Heart left ventricle (tissue), 16 donors: ENCODE results near the gene STK40. TPM values are rescaled to one million over a fixed set of nuclear protein-coding genes. Genes with fewer than 3 reads are reported as not detected.

Source experiments
- ATAC-seq, 4 donors: fragments of 200-7000 bp; cut with Tn5 transposase; one replicate each; pipeline ENCODE4 v1.9.1; 2020 to 2022; ENCODE audit warnings: moderate library complexity in 4 of 4, mild to moderate bottlenecking in 3 of 4, moderate number of reproducible peaks in 1 of 4
- DNase-seq, 5 donors: peaks; one replicate each; pipeline ENCODE4 v3.0.0-alpha.2; 2020
- H3K27ac ChIP-seq, 12 donors: fragments of 200-600 bp; sonication (generic) in 4 of 12; one replicate each; pipeline versions ENCODE4 v1.5.0 to v1.8.0; 2016 to 2022; ENCODE audit warnings: mild to moderate bottlenecking in 2 of 12
- H3K27me3 ChIP-seq, 9 donors: fragments of 200-600 bp; sonication (generic) in 2 of 9; one replicate each; pipeline versions ENCODE4 v1.5.1 to v1.8.0; 2016 to 2022; ENCODE audit warnings: mild to moderate bottlenecking in 3 of 9
- H3K36me3 ChIP-seq, 9 donors: fragments of 200-600 bp; sonication (generic) in 2 of 9; one replicate each; pipeline versions ENCODE4 v1.5.0 to v1.8.0; 2018 to 2022; ENCODE audit warnings: mild to moderate bottlenecking in 2 of 9
- H3K4me1 ChIP-seq, 12 donors: fragments of 200-600 bp; sonication (generic) in 4 of 12; one replicate each; pipeline versions ENCODE4 v1.5.0 to v1.8.0; 2016 to 2022; ENCODE audit warnings: mild to moderate bottlenecking in 3 of 12
- H3K4me3 ChIP-seq, 12 donors: fragments of 200-600 bp; sonication (generic) in 4 of 12; one replicate each; pipeline versions ENCODE4 v1.5.0 to v1.8.0; 2017 to 2022; ENCODE audit warnings: mild to moderate bottlenecking in 9 of 12, moderate library complexity in 4 of 12
- H3K9me3 ChIP-seq, 12 donors: fragments of 200-600 bp; sonication (generic) in 4 of 12; one replicate each; pipeline versions ENCODE4 v1.5.0 to v1.8.0; 2016 to 2022; ENCODE audit warnings: mild to moderate bottlenecking in 1 of 12
- POLR2A ChIP-seq, 2 donors: fragments of 450-650 bp; IDR thresholded peaks; one replicate each; pipeline ENCODE4 v1.6.1; 2017; ENCODE audit warnings: antibody characterized with exemption in 2 of 2, mild to moderate bottlenecking in 2 of 2, moderate library complexity in 2 of 2
- WGBS, 4 donors: extraction: QIAGEN DNeasy Blood & Tissue Kit in 2 of 4; methylation state at CpG; one replicate each; pipeline versions ENCODE4 v1.1.5 to v1.1.7; 2013 to 2018; 5-methylcytosine and 5-hydroxymethylcytosine counted together
- intact Hi-C, 10 donors: fragments of 100-400 bp; cut with DNase I; formaldehyde crosslinking; loops; one replicate each; pipeline versions ENCODE4 v1.11.1 to v1.14.2; 2022
- polyA plus RNA-seq, 2 donors: library from polyadenylated mRNA; stranded (reverse); fragments of 200-250 nt; gene quantifications; one replicate each; pipeline ENCODE4 v1.2.3, GENCODE V29; 2013
- total RNA-seq, 9 donors: library from RNA; depleted of rRNA in 2 of 9; stranded (reverse); fragments of >200 nt in 2 of 9; fragmentation: NEBNext Ultra II Directional in 3 of 9; extraction: Animal tissue kit (Norgen Biotek cat#: 25700) in 3 of 9; gene quantifications; one replicate each; pipeline versions ENCODE4 v1.1.0 to v1.2.4, GENCODE V29; 2016 to 2023
- TF ChIP-seq, protein P1 (sequence below), 12 donors: fragments of 200-600 bp; sonication (generic) in 4 of 12; IDR thresholded peaks; one replicate each; pipeline versions ENCODE4 v1.5.0 to v1.8.0; 2018 to 2022; ENCODE audit warnings: antibody characterized with exemption in 12 of 12, mild to moderate bottlenecking in 5 of 12
- donor health status: ischemic (EF 13 %, LVEDD 7.1; RV severe dilation, severe dysfunction).
- donor health status: healthy with polysubstance abuse.
- donor health status: DM: no; HTN: yes; CAD: no.
- donor health status: DM: no; HTN: no; CAD: no.
- donor health status: ischemic (EF 25% LVEDD 6.9; RV normal size, moderate dysfunction).
- donor health status: ischemic (EF 25% LVEDD 5.7; RV mildly dilated, moderate dysfunction).
- donor health status: healthy.
- donor health status: DM: yes; HTN: yes; CAD: no.
- donor health status: ischemic (EF 35%, LVEDD 5.7; RV mildly dilated, moderate dysfunction).
- donor health status: nonischemic (EF 11% LVEDD 7.7; RV severe dilation, severe dysfunction).
- donor health status: DM: yes; HTN: yes; CAD: no.
- donor health status: PGD.
- donor health status: ischemic (EF 29% LVEDD 5.4; RV normal size, mild dysfunction).
- donor health status: nonischemic (EF 23%, LVEDD 6.1; RV moderate dilation, normal function).

STK40 gene
- total and polyA plus RNA-seq, 11 donors, result 27.9 to 114 (median 59.4) TPM

DNA sequence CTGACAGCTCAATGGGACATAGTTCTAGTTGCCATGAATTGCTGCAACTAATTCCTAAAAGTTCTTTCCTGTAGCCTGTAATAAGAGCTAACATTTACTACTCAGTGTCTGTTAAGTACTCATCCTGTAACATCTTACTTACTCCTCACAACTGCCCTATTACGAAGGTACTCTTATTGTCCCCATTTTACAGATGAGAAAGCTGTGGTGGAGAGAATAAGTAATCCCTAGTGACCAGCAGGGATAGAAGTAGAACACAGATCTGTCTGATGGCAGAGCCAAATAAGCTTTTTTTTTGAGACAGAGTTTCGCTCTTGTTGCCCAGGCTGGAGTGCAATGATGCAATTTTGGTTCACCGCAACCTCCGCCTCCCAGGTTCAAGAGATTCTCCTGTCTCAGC is 3.1 kb downstream of the STK40 start:
- intact Hi-C loops, result loop anchor here in 1 of 10 donors (10.0 kb wide), 1 partner anchor 158 kb away; the partner anchor contains the start of gene THRAP3
- Histone ChIP-seq H3K27ac (peak overlapping the region in 5 of 12 donors; percentile 20 to 52 (median 27)), H3K36me3 (peaks cover 0 to 7% (median 0%) of the 10 kb centered on the region in 9 donors), H3K9me3 (no peaks in the 10 kb centered on the region), H3K4me3 (no peak overlapping the region), H3K4me1 (peaks cover 15 to 85% (median 67%) of the 10 kb centered on the region in 12 donors), H3K27me3 (no peaks in the 10 kb centered on the region)
- ATAC-seq (no peak), DNase-seq (no peak)
- WGBS, 4 donors, result 95 to 98% (median 97%) methylated on average over 4 of the region's 4 CpGs
- TF ChIP-seq POLR2A (IDR thresholded peaks at IDR 0.05), result no peak
- TF ChIP-seq, protein P1, sequence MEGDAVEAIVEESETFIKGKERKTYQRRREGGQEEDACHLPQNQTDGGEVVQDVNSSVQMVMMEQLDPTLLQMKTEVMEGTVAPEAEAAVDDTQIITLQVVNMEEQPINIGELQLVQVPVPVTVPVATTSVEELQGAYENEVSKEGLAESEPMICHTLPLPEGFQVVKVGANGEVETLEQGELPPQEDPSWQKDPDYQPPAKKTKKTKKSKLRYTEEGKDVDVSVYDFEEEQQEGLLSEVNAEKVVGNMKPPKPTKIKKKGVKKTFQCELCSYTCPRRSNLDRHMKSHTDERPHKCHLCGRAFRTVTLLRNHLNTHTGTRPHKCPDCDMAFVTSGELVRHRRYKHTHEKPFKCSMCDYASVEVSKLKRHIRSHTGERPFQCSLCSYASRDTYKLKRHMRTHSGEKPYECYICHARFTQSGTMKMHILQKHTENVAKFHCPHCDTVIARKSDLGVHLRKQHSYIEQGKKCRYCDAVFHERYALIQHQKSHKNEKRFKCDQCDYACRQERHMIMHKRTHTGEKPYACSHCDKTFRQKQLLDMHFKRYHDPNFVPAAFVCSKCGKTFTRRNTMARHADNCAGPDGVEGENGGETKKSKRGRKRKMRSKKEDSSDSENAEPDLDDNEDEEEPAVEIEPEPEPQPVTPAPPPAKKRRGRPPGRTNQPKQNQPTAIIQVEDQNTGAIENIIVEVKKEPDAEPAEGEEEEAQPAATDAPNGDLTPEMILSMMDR (IDR thresholded peaks at IDR 0.05), result no peak

DNA sequence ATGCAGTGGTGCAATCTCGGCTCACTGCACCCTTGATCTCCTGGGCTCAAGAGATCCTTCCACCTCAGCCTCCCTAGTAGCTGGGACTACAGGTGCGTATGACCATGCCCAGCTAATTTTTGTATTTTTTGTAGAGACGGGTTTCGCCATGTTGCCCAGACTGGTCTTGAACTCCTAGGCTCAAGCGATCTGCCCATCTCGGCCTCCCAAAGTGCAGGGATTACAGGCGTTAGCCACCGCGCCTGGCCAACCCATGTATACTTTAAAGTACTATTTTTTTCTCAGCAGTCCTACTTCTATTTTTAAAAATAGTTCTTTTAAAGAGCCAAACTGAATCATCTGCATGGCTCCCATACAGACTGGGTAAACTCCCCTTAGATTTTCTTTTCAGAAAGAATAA is 3.5 kb downstream of the STK40 start:
- H3K9me3 ChIP-seq, result no peaks in the 10 kb centered on the region
- intact Hi-C loops, result loop anchor here in 1 of 10 donors (10.0 kb wide), 1 partner anchor 157 kb away; the partner anchor contains the start of gene THRAP3
- peak overlapping the region in 2 of 12 donors; percentile 5 to 20 for H3K27ac ChIP-seq
- ATAC-seq, result no peak
- no peaks in the 10 kb centered on the region for H3K27me3 ChIP-seq
- no peak overlapping the region for H3K4me3 ChIP-seq
- H3K36me3 ChIP-seq, result peaks cover 0 to 8% (median 0%) of the 10 kb centered on the region in 9 donors
- H3K4me1 ChIP-seq, result peaks cover 15 to 84% (median 66%) of the 10 kb centered on the region in 12 donors
- TF ChIP-seq, protein P1 (IDR thresholded peaks at IDR 0.05), result no peak
- no peak for TF ChIP-seq POLR2A (IDR thresholded peaks at IDR 0.05)
- DNase-seq, result peak in 1 of 5 donors; percentile 3
- WGBS, 4 donors, result 81 to 88% (median 87%) methylated on average over 9 of the region's 9 CpGs

DNA sequence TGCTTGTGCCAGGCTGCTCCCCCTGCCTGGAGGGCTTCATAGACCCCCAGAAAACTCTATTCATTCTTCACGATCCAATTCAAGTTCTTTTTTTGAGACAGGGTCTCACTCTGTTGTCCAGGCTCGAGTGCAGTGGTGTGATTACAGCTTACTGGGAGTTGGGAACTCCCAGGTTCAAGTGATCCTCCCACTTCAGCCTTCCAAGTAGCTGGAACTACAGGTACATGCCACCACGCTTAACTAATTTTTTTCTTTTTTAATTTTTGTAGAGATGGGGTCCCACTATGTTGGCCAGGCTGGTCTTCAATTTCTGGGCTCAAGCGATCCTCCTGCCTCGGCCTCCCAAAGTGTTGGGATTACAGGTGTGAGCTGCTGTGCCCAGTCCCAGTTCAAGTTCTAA is 4.3 kb downstream of the STK40 start:
- ATAC-seq, result no peak
- peak overlapping the region in 1 of 12 donors; percentile 5 for H3K27ac ChIP-seq
- H3K9me3 ChIP-seq, result no peaks in the 10 kb centered on the region
- peaks cover 0 to 8% (median 0%) of the 10 kb centered on the region in 9 donors for H3K36me3 ChIP-seq
- 90 to 95% (median 93%) methylated on average over 5 of the region's 5 CpGs for WGBS, 4 donors
- peak in 1 of 5 donors; percentile 2 for DNase-seq
- TF ChIP-seq, protein P1 (IDR thresholded peaks at IDR 0.05), result no peak
- TF ChIP-seq POLR2A (IDR thresholded peaks at IDR 0.05), result no peak
- H3K4me1 ChIP-seq, result peaks cover 15 to 85% (median 64%) of the 10 kb centered on the region in 12 donors
- intact Hi-C loops, result loop anchor here in 1 of 10 donors (10.0 kb wide), 1 partner anchor 157 kb away; the partner anchor contains the start of gene THRAP3
- no peaks in the 10 kb centered on the region for H3K27me3 ChIP-seq
- H3K4me3 ChIP-seq, result no peak overlapping the region

DNA sequence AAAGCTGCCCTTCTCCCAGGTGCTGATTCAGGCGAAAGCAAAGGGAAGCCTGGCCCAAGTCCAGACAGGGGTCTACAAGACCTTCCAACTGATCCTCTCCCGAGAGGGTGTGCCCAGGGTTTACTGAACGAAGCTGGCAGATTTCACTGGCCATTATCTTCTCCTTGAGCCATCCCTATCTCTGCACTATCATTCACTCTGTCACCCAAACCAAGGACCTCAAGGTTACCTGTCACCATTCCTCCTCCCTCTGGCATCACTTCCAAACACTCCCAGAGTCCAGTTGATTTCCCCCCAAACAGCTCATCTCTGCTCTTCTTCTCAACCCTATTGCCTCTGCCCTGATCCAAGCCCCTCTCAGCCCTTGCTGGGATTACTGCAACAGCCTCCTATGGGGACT is 4.9 kb downstream of the STK40 start:
- Histone ChIP-seq H3K9me3 (no peaks in the 10 kb centered on the region), H3K4me3 (no peak overlapping the region), H3K36me3 (peaks cover 0 to 8% (median 0%) of the 10 kb centered on the region in 9 donors), H3K27ac (no peak overlapping the region), H3K27me3 (no peaks in the 10 kb centered on the region), H3K4me1 (peaks cover 15 to 91% (median 69%) of the 10 kb centered on the region in 12 donors)
- intact Hi-C loops, result loop anchor here in 1 of 10 donors (10.0 kb wide), 1 partner anchor 156 kb away; the partner anchor contains the start of gene THRAP3
- no peak for DNase-seq
- ATAC-seq, result no peak
- 72 to 88% (median 83%) methylated on average over 3 of the region's 3 CpGs for WGBS, 4 donors
- TF ChIP-seq, protein P1 (IDR thresholded peaks at IDR 0.05), result no peak
- no peak for TF ChIP-seq POLR2A (IDR thresholded peaks at IDR 0.05)
